RWPE2 (cell line): ENCODE measurements around the gene KCNMA1.

ENCODE experiments used
- ATAC-seq: fragments of 200-7000 bp; cut with Tn5 transposase; 3 replicates; pipeline ENCODE4 v1.9.1; 2021; ENCODE audit warnings: low read depth
- DNase-seq: peaks from one replicate; pipeline ENCODE4 v3.0.0-alpha.2; 2020; ENCODE audit warnings: low spot score
- H3K27ac ChIP-seq: fragments of 450-650 bp; 2 replicates; pipeline ENCODE4 v1.5.1; 2017; ENCODE audit warnings: mild to moderate bottlenecking; ENCODE audit not compliant: poor library complexity, severe bottlenecking
- H3K27me3 ChIP-seq: fragments of 250-450 bp; sonication (Bioruptor Pico); 2 replicates; pipeline ENCODE4 v1.5.1; 2021; ENCODE audit warnings: mild to moderate bottlenecking, moderate library complexity; ENCODE audit not compliant: insufficient read depth, poor library complexity, severe bottlenecking
- H3K36me3 ChIP-seq: fragments of 250-450 bp; sonication (Bioruptor Pico); 2 replicates; pipeline ENCODE4 v1.5.1; 2020; ENCODE audit warnings: low read depth, mild to moderate bottlenecking, moderate library complexity
- H3K4me1 ChIP-seq: fragments of 250-450 bp; sonication (Bioruptor Pico); 2 replicates; pipeline ENCODE4 v1.5.1; 2021; ENCODE audit warnings: mild to moderate bottlenecking, moderate library complexity; ENCODE audit not compliant: insufficient read depth, poor library complexity, severe bottlenecking
- H3K4me3 ChIP-seq: fragments of 250-450 bp; sonication (Bioruptor Pico); 2 replicates; pipeline ENCODE4 v1.5.1; 2021; ENCODE audit warnings: mild to moderate bottlenecking, moderate library complexity; ENCODE audit not compliant: severe bottlenecking
- H3K9me3 ChIP-seq: fragments of 250-450 bp; sonication (Bioruptor Pico); 2 replicates; pipeline ENCODE4 v1.5.1; 2021; ENCODE audit warnings: mild to moderate bottlenecking, moderate library complexity; ENCODE audit not compliant: severe bottlenecking
- CTCF ChIP-seq: fragments of 450-650 bp; IDR thresholded peaks from one replicate; pipeline ENCODE4 v1.5.1; 2017; ENCODE audit warnings: mild to moderate bottlenecking, moderate library complexity; ENCODE audit not compliant: poor library complexity, severe bottlenecking

KCNMA1 gene

GRCh38 chr10:77398986-77399755 lies 238.4 kb downstream of the KCNMA1 start:
- no peak for TF ChIP-seq CTCF
- Histone ChIP-seq H3K27ac (no peak overlapping the region), H3K4me3 (no peak overlapping the region), H3K36me3 (no peaks in the 10 kb centered on the region), H3K4me1 (peaks cover 13% of the 10 kb centered on the region), H3K27me3 (no peaks in the 10 kb centered on the region), H3K9me3 (no peaks in the 10 kb centered on the region)
- ATAC-seq, result no peak
- no peak for DNase-seq

DNA sequence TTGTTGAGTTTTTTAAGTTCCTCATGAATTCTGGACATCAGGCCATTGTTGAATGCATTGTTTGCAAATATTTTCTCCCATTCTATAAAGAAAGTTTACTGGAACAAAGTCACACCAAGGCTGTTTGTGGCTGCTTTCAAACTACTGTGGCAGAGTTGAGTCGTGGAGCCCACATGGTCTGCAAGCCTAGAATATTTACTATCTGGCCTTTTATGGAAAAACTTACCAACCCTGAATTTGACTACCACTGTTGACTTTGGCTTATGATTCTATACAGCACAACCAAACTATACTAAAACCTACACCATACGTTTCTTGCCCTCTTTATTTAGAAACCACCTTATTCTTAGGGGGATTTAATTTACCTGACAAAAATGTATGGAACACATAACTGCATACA lies 239.1 kb downstream of the KCNMA1 start:
- DNase-seq, result no peak
- Histone ChIP-seq H3K4me3 (no peak overlapping the region), H3K27ac (no peak overlapping the region), H3K9me3 (no peaks in the 10 kb centered on the region), H3K27me3 (no peaks in the 10 kb centered on the region), H3K4me1 (peaks cover 19% of the 10 kb centered on the region), H3K36me3 (no peaks in the 10 kb centered on the region)
- TF ChIP-seq CTCF, result no peak
- no peak for ATAC-seq

GRCh38 chr10:77397103-77397502 lies 240.5 kb downstream of the KCNMA1 start:
- no peak overlapping the region for H3K27ac ChIP-seq
- H3K4me3 ChIP-seq, result no peak overlapping the region
- no peaks in the 10 kb centered on the region for H3K36me3 ChIP-seq
- H3K4me1 ChIP-seq, result peaks cover 31% of the 10 kb centered on the region
- ATAC-seq, result no peak
- H3K9me3 ChIP-seq, result no peaks in the 10 kb centered on the region
- TF ChIP-seq CTCF, result no peak
- no peaks in the 10 kb centered on the region for H3K27me3 ChIP-seq
- no peak for DNase-seq

GRCh38 chr10:77396290-77396689 lies 241.3 kb downstream of the KCNMA1 start:
- no peak for ATAC-seq
- TF ChIP-seq CTCF, result no peak
- peak overlapping the region; percentile 98 for H3K27ac ChIP-seq
- no peak overlapping the region for H3K4me3 ChIP-seq
- H3K36me3 ChIP-seq, result no peaks in the 10 kb centered on the region
- H3K27me3 ChIP-seq, result no peaks in the 10 kb centered on the region
- DNase-seq, result no peak
- H3K9me3 ChIP-seq, result no peaks in the 10 kb centered on the region
- peaks cover 37% of the 10 kb centered on the region for H3K4me1 ChIP-seq

- no peak for TF ChIP-seq CTCF
- no peaks in the 10 kb centered on the region for H3K36me3 ChIP-seq
- no peak overlapping the region for H3K4me3 ChIP-seq
- no peaks in the 10 kb centered on the region for H3K9me3 ChIP-seq
- DNase-seq (no peak), ATAC-seq (no peak)
- H3K27ac ChIP-seq, result peak overlapping the region; percentile 98
- H3K4me1 ChIP-seq, result peaks cover 49% of the 10 kb centered on the region
- no peaks in the 10 kb centered on the region for H3K27me3 ChIP-seq
Observed at GRCh38 chr10:77393821-77394501, 243.6 kb downstream of the KCNMA1 start.
